ENCODE data around the gene PTPRD. TPM values are rescaled to one million over a fixed set of nuclear protein-coding genes. Genes with fewer than 3 reads are reported as not detected.

PTPRD gene
- total RNA-seq, 1 experiment from 2014 or later, result 0.02 TPM

DNA sequence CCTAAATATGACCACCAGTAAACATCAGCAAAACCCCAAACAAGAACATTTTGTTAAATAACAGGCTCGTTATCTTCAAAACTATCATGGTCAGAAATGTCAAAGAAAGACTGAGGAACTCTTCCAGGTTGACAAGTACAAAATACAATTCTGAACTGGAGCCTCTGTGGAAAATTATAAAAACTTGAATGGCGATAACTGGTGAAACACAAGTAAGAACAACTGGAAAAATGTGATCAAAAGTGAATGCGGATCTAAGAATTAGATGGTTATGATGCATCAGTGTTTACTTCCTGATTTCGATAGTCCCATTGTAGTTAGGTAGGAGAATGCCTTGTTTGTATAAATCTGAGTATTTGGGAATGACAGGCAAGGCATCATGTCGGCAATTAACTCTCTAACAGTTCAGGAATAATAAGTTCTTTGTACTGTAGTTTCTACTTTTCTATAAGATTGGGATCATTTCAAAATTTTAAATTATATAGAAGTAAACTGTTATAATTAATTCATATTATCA is 2073.1 kb downstream of the PTPRD start:
- DNase-seq (ENCODE audit: low read depth, low spot score) (no peak), ATAC-seq (no peak)
- Histone ChIP-seq H3K27ac (ENCODE audit: low read depth, low read length) (no peak overlapping the region), H2AFZ (ENCODE audit: low read depth, low read length, poor library complexity, severe bottlenecking) (no peak overlapping the region), H3K9me2 (ENCODE audit: insufficient read depth) (no peaks in the 10 kb centered on the region), H3K27me3 (ENCODE audit: insufficient read depth, low read length) (no peaks in the 10 kb centered on the region), H3K4me1 (ENCODE audit: control insufficient read depth in 1 of 2, insufficient read depth in 2 of 2, low read length in 2 of 2) (no peaks in the 10 kb centered on the region), H3K9me3 (ENCODE audit: control insufficient read depth in 1 of 2, insufficient read depth in 1 of 2, low read depth in 1 of 2, low read length in 2 of 2) (peaks cover 11 to 27% of the 10 kb centered on the region in 2 experiments; a peak in 3 of 4 replicates), H3K79me2 (ENCODE audit: insufficient read depth, low read length) (no peaks in the 10 kb centered on the region), H3K9ac (ENCODE audit: low read length) (no peak overlapping the region), H4K20me1 (ENCODE audit: insufficient read depth) (no peaks in the 10 kb centered on the region), H3K4me2 (ENCODE audit: low read length) (no peak overlapping the region), H3K36me3 (ENCODE audit: control insufficient read depth in 1 of 2, insufficient read depth in 2 of 2, low read length in 2 of 2) (no peaks in the 10 kb centered on the region), H3K4me3 (replicated peaks in 1 of 2; ENCODE audit: low read depth in 1 of 2, low read length in 2 of 2) (no peak overlapping the region)
- no TSS peak for BruUV-seq (replicated peaks)
- no peak for TF ChIP-seq CTCF (IDR thresholded peaks at IDR 0.05 in 2 of 3, conservative IDR thresholded peaks at IDR 0.05 in 1 of 3; ENCODE audit: borderline replicate concordance in 1 of 3, insufficient read depth in 1 of 3, low read depth in 2 of 3, low read length in 2 of 3)
- RAD21 ChIA-PET (ENCODE audit: low non-redundant PET in 1 of 2, low total read pairs in 2 of 2, uncharacterized antibody in 2 of 2, unreplicated experiment in 2 of 2), result no interaction called here
- POLR2A ChIA-PET, result no interaction called here
- intact Hi-C loops (cut with micrococcal nuclease), result no loop called here
- CTCF ChIA-PET, result no interaction called here

- ChIA-PET POLR2A (no interaction called here), RAD21 (ENCODE audit: low non-redundant PET in 1 of 2, low total read pairs in 2 of 2, uncharacterized antibody in 2 of 2, unreplicated experiment in 2 of 2) (no interaction called here), CTCF (no interaction called here)
- no peak overlapping the region for H3K27ac ChIP-seq (ENCODE audit: low read depth, low read length)
- H2AFZ ChIP-seq (ENCODE audit: low read depth, low read length, poor library complexity, severe bottlenecking), result no peak overlapping the region
- no peaks in the 10 kb centered on the region for H4K20me1 ChIP-seq (ENCODE audit: insufficient read depth)
- TF ChIP-seq EZH2phosphoT487 (IDR thresholded peaks at IDR 0.05; ENCODE audit: borderline replicate concordance) (no peak), EZH2 (IDR thresholded peaks at IDR 0.05) (no peak), ZNF274 (IDR thresholded peaks at IDR 0.05; ENCODE audit: low read depth, low read length) (no peak), ELF1 (IDR thresholded peaks at IDR 0.05; ENCODE audit: borderline replicate concordance, low read depth) (no peak), ATF3 (IDR thresholded peaks at IDR 0.05) (no peak), CBX3 (IDR thresholded peaks at IDR 0.05; ENCODE audit: low read depth) (no peak), CTCF (IDR thresholded peaks at IDR 0.05 in 2 of 3, conservative IDR thresholded peaks at IDR 0.05 in 1 of 3; ENCODE audit: borderline replicate concordance in 1 of 3, insufficient read depth in 1 of 3, low read depth in 2 of 3, low read length in 2 of 3) (no peak), MAX (IDR thresholded peaks at IDR 0.05) (no peak), TCF7L2 (IDR thresholded peaks at IDR 0.05; ENCODE audit: borderline replicate concordance, extremely low read depth, insufficient read depth, insufficient read length) (no peak), SP1 (IDR thresholded peaks at IDR 0.05; ENCODE audit: low read depth) (no peak)
- TF ChIP-seq, protein P1, sequence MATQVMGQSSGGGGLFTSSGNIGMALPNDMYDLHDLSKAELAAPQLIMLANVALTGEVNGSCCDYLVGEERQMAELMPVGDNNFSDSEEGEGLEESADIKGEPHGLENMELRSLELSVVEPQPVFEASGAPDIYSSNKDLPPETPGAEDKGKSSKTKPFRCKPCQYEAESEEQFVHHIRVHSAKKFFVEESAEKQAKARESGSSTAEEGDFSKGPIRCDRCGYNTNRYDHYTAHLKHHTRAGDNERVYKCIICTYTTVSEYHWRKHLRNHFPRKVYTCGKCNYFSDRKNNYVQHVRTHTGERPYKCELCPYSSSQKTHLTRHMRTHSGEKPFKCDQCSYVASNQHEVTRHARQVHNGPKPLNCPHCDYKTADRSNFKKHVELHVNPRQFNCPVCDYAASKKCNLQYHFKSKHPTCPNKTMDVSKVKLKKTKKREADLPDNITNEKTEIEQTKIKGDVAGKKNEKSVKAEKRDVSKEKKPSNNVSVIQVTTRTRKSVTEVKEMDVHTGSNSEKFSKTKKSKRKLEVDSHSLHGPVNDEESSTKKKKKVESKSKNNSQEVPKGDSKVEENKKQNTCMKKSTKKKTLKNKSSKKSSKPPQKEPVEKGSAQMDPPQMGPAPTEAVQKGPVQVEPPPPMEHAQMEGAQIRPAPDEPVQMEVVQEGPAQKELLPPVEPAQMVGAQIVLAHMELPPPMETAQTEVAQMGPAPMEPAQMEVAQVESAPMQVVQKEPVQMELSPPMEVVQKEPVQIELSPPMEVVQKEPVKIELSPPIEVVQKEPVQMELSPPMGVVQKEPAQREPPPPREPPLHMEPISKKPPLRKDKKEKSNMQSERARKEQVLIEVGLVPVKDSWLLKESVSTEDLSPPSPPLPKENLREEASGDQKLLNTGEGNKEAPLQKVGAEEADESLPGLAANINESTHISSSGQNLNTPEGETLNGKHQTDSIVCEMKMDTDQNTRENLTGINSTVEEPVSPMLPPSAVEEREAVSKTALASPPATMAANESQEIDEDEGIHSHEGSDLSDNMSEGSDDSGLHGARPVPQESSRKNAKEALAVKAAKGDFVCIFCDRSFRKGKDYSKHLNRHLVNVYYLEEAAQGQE (IDR thresholded peaks at IDR 0.05; ENCODE audit: low read depth), result no peak
- peaks cover 15 to 33% of the 10 kb centered on the region in 2 experiments; a peak in 3 of 4 replicates for H3K9me3 ChIP-seq (ENCODE audit: control insufficient read depth in 1 of 2, insufficient read depth in 1 of 2, low read depth in 1 of 2, low read length in 2 of 2)
- H3K9ac ChIP-seq (ENCODE audit: low read length), result no peak overlapping the region
- no peaks in the 10 kb centered on the region for H3K4me1 ChIP-seq (ENCODE audit: control insufficient read depth in 1 of 2, insufficient read depth in 2 of 2, low read length in 2 of 2)
- H3K27me3 ChIP-seq (ENCODE audit: insufficient read depth, low read length), result no peaks in the 10 kb centered on the region
- no peaks in the 10 kb centered on the region for H3K36me3 ChIP-seq (ENCODE audit: control insufficient read depth in 1 of 2, insufficient read depth in 2 of 2, low read length in 2 of 2)
- no TSS peak for BruUV-seq (replicated peaks)
- intact Hi-C loops (cut with micrococcal nuclease), result no loop called here
- ATAC-seq, result no peak
- H3K79me2 ChIP-seq (ENCODE audit: insufficient read depth, low read length), result no peaks in the 10 kb centered on the region
- DNase-seq (ENCODE audit: low read depth, low spot score), result no peak
- H3K9me2 ChIP-seq (ENCODE audit: insufficient read depth), result no peaks in the 10 kb centered on the region
- H3K4me2 ChIP-seq (ENCODE audit: low read length), result no peak overlapping the region
- H3K4me3 ChIP-seq (replicated peaks in 1 of 2; ENCODE audit: low read depth in 1 of 2, low read length in 2 of 2), result no peak overlapping the region
Observed at GRCh38 chr9:8536845-8537244, 2076.0 kb downstream of the PTPRD start.
